ENCODE measurements around the gene ATOSA.

The ATOSA gene

GRCh38 chr15:52710050-52710707, 31.0 kb upstream of the ATOSA start:
- no peak for TF ChIP-seq JUND (IDR thresholded peaks at IDR 0.05; ENCODE audit: low read depth)
- in situ Hi-C loops (cut with HindIII; ENCODE audit: low pct_unique_long_range_greater_than_20kb, low sequenced_read_pairs), result no loop called here
- peak in 1 of 2 experiments; percentile 78 for DNase-seq (ENCODE audit: low read depth in 1 of 2, low spot score in 1 of 2)

- in situ Hi-C loops (cut with HindIII; ENCODE audit: low pct_unique_long_range_greater_than_20kb, low sequenced_read_pairs), result no loop called here
These were observed 30.2 kb upstream of the ATOSA start for GRCh38 chr15:52709187-52709981.

GRCh38 chr15:52706091-52706490, 26.9 kb upstream of the ATOSA start:
- TF ChIP-seq JUND (IDR thresholded peaks at IDR 0.05; ENCODE audit: low read depth), result no peak
- in situ Hi-C loops (cut with HindIII; ENCODE audit: low pct_unique_long_range_greater_than_20kb, low sequenced_read_pairs), result no loop called here
- no peak for DNase-seq (ENCODE audit: low read depth in 1 of 2, low spot score in 1 of 2)

More at GRCh38 chr15:52709187-52709981, 30.2 kb upstream of the ATOSA start:
- TF ChIP-seq JUND (IDR thresholded peaks at IDR 0.05; ENCODE audit: low read depth), result no peak
- peak; percentile 30 to 93 for DNase-seq (ENCODE audit: low read depth in 1 of 2, low spot score in 1 of 2)

GRCh38 chr15:52702390-52702789, 23.2 kb upstream of the ATOSA start:
- no peak for TF ChIP-seq JUND (IDR thresholded peaks at IDR 0.05; ENCODE audit: low read depth)
- DNase-seq (ENCODE audit: low read depth in 1 of 2, low spot score in 1 of 2), result no peak
- in situ Hi-C loops (cut with HindIII; ENCODE audit: low pct_unique_long_range_greater_than_20kb, low sequenced_read_pairs), result no loop called here

GRCh38 chr15:52699457-52699856, 20.3 kb upstream of the ATOSA start:
- DNase-seq (ENCODE audit: low read depth in 1 of 2, low spot score in 1 of 2), result no peak
- TF ChIP-seq JUND (IDR thresholded peaks at IDR 0.05; ENCODE audit: low read depth), result no peak
- in situ Hi-C loops (cut with HindIII; ENCODE audit: low pct_unique_long_range_greater_than_20kb, low sequenced_read_pairs), result no loop called here

GRCh38 chr15:52698514-52698913, 19.3 kb upstream of the ATOSA start:
- TF ChIP-seq JUND (IDR thresholded peaks at IDR 0.05; ENCODE audit: low read depth), result no peak
- no peak for DNase-seq (ENCODE audit: low read depth in 1 of 2, low spot score in 1 of 2)
- in situ Hi-C loops (cut with HindIII; ENCODE audit: low pct_unique_long_range_greater_than_20kb, low sequenced_read_pairs), result no loop called here

- TF ChIP-seq JUND (IDR thresholded peaks at IDR 0.05; ENCODE audit: low read depth), result no peak
- DNase-seq (ENCODE audit: low read depth in 1 of 2, low spot score in 1 of 2), result no peak
- in situ Hi-C loops (cut with HindIII; ENCODE audit: low pct_unique_long_range_greater_than_20kb, low sequenced_read_pairs), result no loop called here
These were observed 17.9 kb upstream of the ATOSA start for GRCh38 chr15:52697051-52697450.

GRCh38 chr15:52695154-52695553, 16.0 kb upstream of the ATOSA start:
- in situ Hi-C loops (cut with HindIII; ENCODE audit: low pct_unique_long_range_greater_than_20kb, low sequenced_read_pairs), result no loop called here
- no peak for TF ChIP-seq JUND (IDR thresholded peaks at IDR 0.05; ENCODE audit: low read depth)

GRCh38 chr15:52689562-52689961, 10.4 kb upstream of the ATOSA start:
- no peak for DNase-seq (ENCODE audit: low read depth in 1 of 2, low spot score in 1 of 2)
- in situ Hi-C loops (cut with HindIII; ENCODE audit: low pct_unique_long_range_greater_than_20kb, low sequenced_read_pairs), result no loop called here
- no peak for TF ChIP-seq JUND (IDR thresholded peaks at IDR 0.05; ENCODE audit: low read depth)

More at GRCh38 chr15:52695154-52695553, 16.0 kb upstream of the ATOSA start:
- no peak for DNase-seq (ENCODE audit: low read depth in 1 of 2, low spot score in 1 of 2)

- in situ Hi-C loops (cut with HindIII; ENCODE audit: low pct_unique_long_range_greater_than_20kb, low sequenced_read_pairs), result no loop called here
- TF ChIP-seq JUND (IDR thresholded peaks at IDR 0.05; ENCODE audit: low read depth), result no peak
- DNase-seq (ENCODE audit: low read depth in 1 of 2, low spot score in 1 of 2), result no peak
These were observed 4.4 kb upstream of the ATOSA start for GRCh38 chr15:52683580-52683979.

- in situ Hi-C loops (cut with HindIII; ENCODE audit: low pct_unique_long_range_greater_than_20kb, low sequenced_read_pairs), result no loop called here
- no peak for TF ChIP-seq JUND (IDR thresholded peaks at IDR 0.05; ENCODE audit: low read depth)
- peak in 1 of 2 experiments; percentile 80 for DNase-seq (ENCODE audit: low read depth in 1 of 2, low spot score in 1 of 2)
These were observed 3.6 kb upstream of the ATOSA start for GRCh38 chr15:52682781-52683180.

GRCh38 chr15:52682200-52682599, 3.0 kb upstream of the ATOSA start:
- in situ Hi-C loops (cut with HindIII; ENCODE audit: low pct_unique_long_range_greater_than_20kb, low sequenced_read_pairs), result no loop called here
- no peak for TF ChIP-seq JUND (IDR thresholded peaks at IDR 0.05; ENCODE audit: low read depth)
- DNase-seq (ENCODE audit: low read depth in 1 of 2, low spot score in 1 of 2), result no peak

GRCh38 chr15:52681441-52681840, 2.3 kb upstream of the ATOSA start:
- no peak for DNase-seq (ENCODE audit: low read depth in 1 of 2, low spot score in 1 of 2)
- in situ Hi-C loops (cut with HindIII; ENCODE audit: low pct_unique_long_range_greater_than_20kb, low sequenced_read_pairs), result no loop called here
- TF ChIP-seq JUND (IDR thresholded peaks at IDR 0.05; ENCODE audit: low read depth), result no peak
